ENCODE measurements around the gene IPMK. TPM values are rescaled to one million over a fixed set of nuclear protein-coding genes. Genes with fewer than 3 reads are reported as not detected.

The IPMK gene
- total and polyA plus RNA-seq, 2 donors (not counting 1 experiment from before 2014, with no cell fraction given) = 3.6 to 6.3 TPM

GRCh38 chr10:58225654-58226053 lies 42.0 kb downstream of the IPMK start:
- no peak for DNase-seq (ENCODE audit: low read depth in 2 of 2)
- Histone ChIP-seq H3K27me3 (ENCODE audit: control insufficient read depth, insufficient read depth, low read length) (no peaks in the 10 kb centered on the region), H3K4me2 (ENCODE audit: extremely low read depth, insufficient read depth, low read length) (no peak overlapping the region), H3K9ac (ENCODE audit: insufficient read depth, low read length) (no peak overlapping the region), H3K4me1 (ENCODE audit: control insufficient read depth, extremely low read depth, insufficient read depth, low read length) (no peaks in the 10 kb centered on the region), H2AFZ (ENCODE audit: low read length) (no peak overlapping the region), H3K4me3 (replicated peaks in 1 of 4; ENCODE audit: control extremely low read depth in 1 of 4, insufficient read depth in 1 of 4, low read depth in 3 of 4, low read length in 4 of 4) (no peak overlapping the region), H3K27ac (ENCODE audit: insufficient read depth, low read length) (no peak overlapping the region), H4K20me1 (ENCODE audit: control insufficient read depth, extremely low read depth, insufficient read depth, low read length) (no peaks in the 10 kb centered on the region), H3K79me2 (ENCODE audit: control insufficient read depth, insufficient read depth, low read length) (no peaks in the 10 kb centered on the region), H3K9me3 (ENCODE audit: control insufficient read depth, insufficient read depth, low read depth, low read length) (no peaks in the 10 kb centered on the region), H3K36me3 (ENCODE audit: control insufficient read depth, insufficient read depth, low read length) (no peaks in the 10 kb centered on the region)
- TF ChIP-seq EZH2 (IDR thresholded peaks at IDR 0.05; ENCODE audit: low read length, missing control alignments) (no peak), CTCF (conservative IDR thresholded peaks at IDR 0.05 in 1 of 2, IDR thresholded peaks at IDR 0.05 in 1 of 2; ENCODE audit: low read depth in 1 of 2, low read length in 2 of 2) (no peak)

GRCh38 chr10:58220769-58221451 lies 46.8 kb downstream of the IPMK start:
- DNase-seq (ENCODE audit: low read depth in 2 of 2) = peak; percentile 39 to 74
- H3K79me2 ChIP-seq (ENCODE audit: control insufficient read depth, insufficient read depth, low read length) = no peaks in the 10 kb centered on the region

GRCh38 chr10:58219875-58220274 lies 47.8 kb downstream of the IPMK start:
- H2AFZ ChIP-seq (ENCODE audit: low read length) = no peak overlapping the region
- H3K4me2 ChIP-seq (ENCODE audit: extremely low read depth, insufficient read depth, low read length) = no peak overlapping the region
- no peaks in the 10 kb centered on the region for H3K4me1 ChIP-seq (ENCODE audit: control insufficient read depth, extremely low read depth, insufficient read depth, low read length)
- no peaks in the 10 kb centered on the region for H3K79me2 ChIP-seq (ENCODE audit: control insufficient read depth, insufficient read depth, low read length)
- no peaks in the 10 kb centered on the region for H3K36me3 ChIP-seq (ENCODE audit: control insufficient read depth, insufficient read depth, low read length)
- no peak overlapping the region for H3K4me3 ChIP-seq (replicated peaks in 1 of 4; ENCODE audit: control extremely low read depth in 1 of 4, insufficient read depth in 1 of 4, low read depth in 3 of 4, low read length in 4 of 4)
- no peaks in the 10 kb centered on the region for H3K27me3 ChIP-seq (ENCODE audit: control insufficient read depth, insufficient read depth, low read length)
- peak in 1 of 2 donors; percentile 39 for DNase-seq (ENCODE audit: low read depth in 2 of 2)
- no peaks in the 10 kb centered on the region for H3K9me3 ChIP-seq (ENCODE audit: control insufficient read depth, insufficient read depth, low read depth, low read length)
- H4K20me1 ChIP-seq (ENCODE audit: control insufficient read depth, extremely low read depth, insufficient read depth, low read length) = no peaks in the 10 kb centered on the region
- no peak overlapping the region for H3K9ac ChIP-seq (ENCODE audit: insufficient read depth, low read length)
- no peak overlapping the region for H3K27ac ChIP-seq (ENCODE audit: insufficient read depth, low read length)
- no peak for TF ChIP-seq CTCF (conservative IDR thresholded peaks at IDR 0.05 in 1 of 2, IDR thresholded peaks at IDR 0.05 in 1 of 2; ENCODE audit: low read depth in 1 of 2, low read length in 2 of 2)
- TF ChIP-seq EZH2 (IDR thresholded peaks at IDR 0.05; ENCODE audit: low read length, missing control alignments) = no peak

More at GRCh38 chr10:58220769-58221451, 46.8 kb downstream of the IPMK start:
- Histone ChIP-seq H3K9ac (ENCODE audit: insufficient read depth, low read length) (no peak overlapping the region), H3K27me3 (ENCODE audit: control insufficient read depth, insufficient read depth, low read length) (no peaks in the 10 kb centered on the region), H3K9me3 (ENCODE audit: control insufficient read depth, insufficient read depth, low read depth, low read length) (no peaks in the 10 kb centered on the region), H2AFZ (ENCODE audit: low read length) (no peak overlapping the region), H3K36me3 (ENCODE audit: control insufficient read depth, insufficient read depth, low read length) (no peaks in the 10 kb centered on the region), H3K4me2 (ENCODE audit: extremely low read depth, insufficient read depth, low read length) (no peak overlapping the region), H3K4me1 (ENCODE audit: control insufficient read depth, extremely low read depth, insufficient read depth, low read length) (no peaks in the 10 kb centered on the region), H3K4me3 (replicated peaks in 1 of 4; ENCODE audit: control extremely low read depth in 1 of 4, insufficient read depth in 1 of 4, low read depth in 3 of 4, low read length in 4 of 4) (no peak overlapping the region), H4K20me1 (ENCODE audit: control insufficient read depth, extremely low read depth, insufficient read depth, low read length) (no peaks in the 10 kb centered on the region), H3K27ac (ENCODE audit: insufficient read depth, low read length) (no peak overlapping the region)
- TF ChIP-seq EZH2 (IDR thresholded peaks at IDR 0.05; ENCODE audit: low read length, missing control alignments) = no peak
- no peak for TF ChIP-seq CTCF (conservative IDR thresholded peaks at IDR 0.05 in 1 of 2, IDR thresholded peaks at IDR 0.05 in 1 of 2; ENCODE audit: low read depth in 1 of 2, low read length in 2 of 2)
